Measurements from ENCODE around the gene GAB2. TPM values are rescaled to one million over a fixed set of nuclear protein-coding genes. Genes with fewer than 3 reads are reported as not detected.

Gene GAB2
- total RNA-seq, 1 donor from 2014 or later: 10.9 TPM

GRCh38 chr11:78311702-78312371, 105.8 kb downstream of the GAB2 start:
- no peak for DNase-seq (ENCODE audit: low spot score)
- no peak overlapping the region for H3K27ac Mint-ChIP-seq (ENCODE audit: unreplicated experiment)
- H3K36me3 Mint-ChIP-seq (ENCODE audit: low read depth): no peaks in the 10 kb centered on the region
- H3K4me1 Mint-ChIP-seq (ENCODE audit: low read depth): peaks cover 32% of the 10 kb centered on the region
- no peak overlapping the region for H3K4me3 Mint-ChIP-seq (ENCODE audit: unreplicated experiment)
- H3K27me3 Mint-ChIP-seq (ENCODE audit: low read depth): no peaks in the 10 kb centered on the region
- no peak for TF ChIP-seq CTCF (IDR thresholded peaks at IDR 0.05)
- H3K9me3 Mint-ChIP-seq (ENCODE audit: low read depth): no peaks in the 10 kb centered on the region

GRCh38 chr11:78310500-78310909, 107.1 kb downstream of the GAB2 start:
- H3K27ac Mint-ChIP-seq (ENCODE audit: unreplicated experiment): peak overlapping the region; percentile 82
- no peaks in the 10 kb centered on the region for H3K9me3 Mint-ChIP-seq (ENCODE audit: low read depth)
- H3K36me3 Mint-ChIP-seq (ENCODE audit: low read depth): no peaks in the 10 kb centered on the region
- H3K4me1 Mint-ChIP-seq (ENCODE audit: low read depth): peaks cover 32% of the 10 kb centered on the region
- TF ChIP-seq CTCF (IDR thresholded peaks at IDR 0.05): no peak
- no peaks in the 10 kb centered on the region for H3K27me3 Mint-ChIP-seq (ENCODE audit: low read depth)
- no peak overlapping the region for H3K4me3 Mint-ChIP-seq (ENCODE audit: unreplicated experiment)
- DNase-seq (ENCODE audit: low spot score): no peak

- Mint-ChIP-seq H3K4me3 (ENCODE audit: unreplicated experiment) (no peak overlapping the region), H3K36me3 (ENCODE audit: low read depth) (no peaks in the 10 kb centered on the region), H3K27ac (ENCODE audit: unreplicated experiment) (no peak overlapping the region), H3K9me3 (ENCODE audit: low read depth) (peaks cover 11% of the 10 kb centered on the region), H3K4me1 (ENCODE audit: low read depth) (peaks cover 5% of the 10 kb centered on the region), H3K27me3 (ENCODE audit: low read depth) (no peaks in the 10 kb centered on the region)
- DNase-seq (ENCODE audit: low spot score): no peak
- no peak for TF ChIP-seq CTCF (IDR thresholded peaks at IDR 0.05)
These were observed 113.4 kb downstream of the GAB2 start for GRCh38 chr11:78304201-78304600.

GRCh38 chr11:78300108-78300839, 117.3 kb downstream of the GAB2 start:
- H3K36me3 Mint-ChIP-seq (ENCODE audit: low read depth): peaks cover 3% of the 10 kb centered on the region
- no peak for TF ChIP-seq CTCF (IDR thresholded peaks at IDR 0.05)
- peaks cover 15% of the 10 kb centered on the region for H3K4me1 Mint-ChIP-seq (ENCODE audit: low read depth)
- H3K27me3 Mint-ChIP-seq (ENCODE audit: low read depth): no peaks in the 10 kb centered on the region
- no peak overlapping the region for H3K4me3 Mint-ChIP-seq (ENCODE audit: unreplicated experiment)
- H3K9me3 Mint-ChIP-seq (ENCODE audit: low read depth): peaks cover 11% of the 10 kb centered on the region
- H3K27ac Mint-ChIP-seq (ENCODE audit: unreplicated experiment): no peak overlapping the region
- no peak for DNase-seq (ENCODE audit: low spot score)

GRCh38 chr11:78299000-78299710, 118.5 kb downstream of the GAB2 start:
- DNase-seq (ENCODE audit: low spot score): no peak
- H3K9me3 Mint-ChIP-seq (ENCODE audit: low read depth): peaks cover 11% of the 10 kb centered on the region
- no peak overlapping the region for H3K4me3 Mint-ChIP-seq (ENCODE audit: unreplicated experiment)
- no peak overlapping the region for H3K27ac Mint-ChIP-seq (ENCODE audit: unreplicated experiment)
- no peaks in the 10 kb centered on the region for H3K27me3 Mint-ChIP-seq (ENCODE audit: low read depth)
- peaks cover 3% of the 10 kb centered on the region for H3K36me3 Mint-ChIP-seq (ENCODE audit: low read depth)
- H3K4me1 Mint-ChIP-seq (ENCODE audit: low read depth): peaks cover 15% of the 10 kb centered on the region
- TF ChIP-seq CTCF (IDR thresholded peaks at IDR 0.05): no peak

Data from chondrocyte (in vitro differentiated cells).